Measurements from ENCODE around the gene TMEM44. TPM values are rescaled to one million over a fixed set of nuclear protein-coding genes. Genes with fewer than 3 reads are reported as not detected.

TMEM44 gene
- total RNA-seq, 4 donors from 2014 or later = 8.1 to 17.7 (median 11.6) TPM

- TF ChIP-seq CTCF (IDR thresholded peaks at IDR 0.05; ENCODE audit: low read depth) = no peak
These were observed 84.6 kb downstream of the TMEM44 start for GRCh38 chr3:194548346-194549321.

- TF ChIP-seq CTCF (IDR thresholded peaks at IDR 0.05; ENCODE audit: low read depth) = no peak
These were observed 86.2 kb downstream of the TMEM44 start for GRCh38 chr3:194547042-194547441.

- no peak for TF ChIP-seq CTCF (IDR thresholded peaks at IDR 0.05; ENCODE audit: low read depth)
These were observed 89.7 kb downstream of the TMEM44 start for GRCh38 chr3:194543550-194543949.

- no peak for TF ChIP-seq CTCF (IDR thresholded peaks at IDR 0.05; ENCODE audit: low read depth)
These were observed 91.7 kb downstream of the TMEM44 start for GRCh38 chr3:194541483-194541882.

- no peak for TF ChIP-seq CTCF (IDR thresholded peaks at IDR 0.05; ENCODE audit: low read depth)
These were observed 92.8 kb downstream of the TMEM44 start for GRCh38 chr3:194540274-194540905.

- TF ChIP-seq CTCF (IDR thresholded peaks at IDR 0.05; ENCODE audit: low read depth) = no peak
These were observed 93.7 kb downstream of the TMEM44 start for GRCh38 chr3:194539498-194539897.

GRCh38 chr3:194537732-194538247 is 95.4 kb downstream of the TMEM44 start:
- TF ChIP-seq CTCF (IDR thresholded peaks at IDR 0.05; ENCODE audit: low read depth) = no peak

Measured in subcutaneous adipose tissue (tissue), 4 donors.